ENCODE results near the gene TCEA2.

- TF ChIP-seq CTCF (IDR thresholded peaks at IDR 0.05; ENCODE audit: low read length) (no peak), EZH2 (optimal IDR thresholded peaks at IDR 0.05; ENCODE audit: low read depth, low read length) (no peak), EZH2phosphoT487 (IDR thresholded peaks at IDR 0.05; ENCODE audit: low read length) (no peak)
Observed at GRCh38 chr20:64116016-64116415, 53.0 kb downstream of the TCEA2 start.

Measured in MM.1S (cell line).